Measurements from ENCODE around the gene DPP8.

DPP8 gene

DNA sequence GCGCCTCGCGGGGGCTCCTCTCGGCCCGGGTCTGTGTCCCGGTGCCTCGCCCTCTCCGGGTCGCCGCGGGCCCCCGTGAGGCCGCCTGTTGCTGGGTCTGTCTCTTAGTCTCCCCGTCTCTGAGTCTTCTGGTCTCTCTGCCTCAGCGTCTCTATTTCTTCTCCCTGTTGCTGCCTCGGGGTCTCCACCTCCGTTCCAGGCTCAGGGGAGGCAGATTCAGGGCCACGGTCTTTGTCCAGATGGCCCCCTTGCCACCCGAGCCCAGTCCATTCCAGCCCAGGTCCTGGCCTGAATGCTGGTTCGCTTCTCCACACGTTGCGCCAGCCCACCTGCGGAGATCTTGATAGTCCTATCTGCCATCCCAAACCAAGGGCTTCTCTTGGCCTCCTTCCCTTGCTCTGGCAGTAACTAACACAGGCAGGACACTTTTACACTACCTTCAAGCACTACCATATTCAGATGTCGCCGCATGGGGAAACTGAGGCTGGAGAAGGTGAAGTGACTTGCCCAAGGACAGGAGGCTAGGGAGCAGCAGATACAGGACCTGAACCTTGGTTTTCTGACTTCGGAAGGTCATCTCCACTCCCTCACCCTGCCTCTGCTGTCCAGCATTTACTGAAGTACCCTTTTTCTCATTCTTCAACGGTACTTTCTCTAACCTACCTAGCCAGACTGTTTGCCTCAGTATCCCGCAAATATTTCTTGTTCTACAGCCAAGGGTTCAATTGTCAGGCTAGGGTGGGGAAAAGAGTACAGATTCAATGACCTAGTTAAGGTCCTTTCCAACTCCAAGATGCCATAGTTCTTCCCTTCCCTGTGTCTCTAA, 94.1 kb downstream of the DPP8 start:
- DNase-seq, result no peak

DNA sequence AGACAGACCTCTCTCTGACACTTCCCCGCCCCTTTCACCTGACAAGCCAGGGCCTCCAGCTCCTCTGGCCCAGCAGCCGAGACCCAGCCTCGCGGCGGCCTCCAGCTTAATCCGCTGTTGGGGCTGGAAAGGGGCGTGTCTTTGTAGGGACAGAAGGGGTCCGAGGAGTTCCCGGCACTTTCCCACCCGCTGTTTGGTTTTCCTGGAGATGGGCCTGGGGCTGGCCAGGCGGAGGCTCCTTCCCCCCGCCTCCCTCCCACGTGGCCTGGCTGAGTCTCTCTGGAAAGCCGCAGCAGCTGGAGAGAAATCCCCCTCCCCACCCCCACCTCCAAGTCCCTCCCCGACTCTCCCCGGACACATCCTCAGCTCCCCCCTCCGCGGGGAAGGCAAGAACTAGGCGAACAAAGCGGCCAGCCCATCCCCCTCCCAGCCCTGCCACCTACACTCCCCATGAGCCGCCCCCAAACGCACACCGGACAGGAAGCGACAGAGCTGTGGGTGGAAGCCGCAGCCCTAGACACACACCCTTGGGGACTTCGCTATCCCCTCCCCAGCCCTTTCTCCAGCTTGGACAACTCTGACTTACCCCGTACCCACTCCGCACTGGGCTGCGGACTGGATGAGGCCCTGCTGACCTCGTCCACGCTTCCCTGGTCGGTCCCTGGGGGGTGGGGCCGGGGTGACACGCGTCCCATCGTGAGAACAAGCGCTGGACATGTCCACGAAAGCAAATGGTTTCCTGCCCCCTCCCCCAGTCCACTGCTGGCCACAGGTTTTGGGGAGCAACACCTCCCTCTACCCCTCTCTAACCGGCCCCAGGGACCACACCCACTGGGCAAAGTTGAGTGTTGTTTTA, 95.9 kb downstream of the DPP8 start:
- peak; percentile 66 for DNase-seq

- no peak for DNase-seq
Observed at GRCh38 chr15:65420975-65421359, 96.5 kb downstream of the DPP8 start.

DNA sequence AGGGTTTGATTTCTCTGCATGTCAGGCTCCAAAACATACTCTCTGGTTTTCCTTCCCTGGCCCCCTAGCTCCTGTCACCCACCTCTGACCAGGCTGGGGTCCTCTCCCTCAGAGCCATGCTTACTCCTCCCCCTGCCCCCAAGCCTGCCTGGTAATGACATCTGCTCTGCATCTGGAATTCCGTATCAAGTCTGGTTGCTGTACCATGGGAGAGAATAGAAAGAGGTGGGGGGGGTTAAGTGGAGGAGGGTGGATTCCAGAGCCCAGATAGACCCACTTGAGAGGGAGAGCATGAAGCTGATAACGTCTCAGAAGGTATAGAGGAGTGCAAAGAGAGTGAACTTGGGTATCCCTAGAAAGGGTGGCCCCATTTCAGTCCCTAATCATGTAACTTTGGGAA, 98.9 kb downstream of the DPP8 start:
- DNase-seq, result no peak

DNA sequence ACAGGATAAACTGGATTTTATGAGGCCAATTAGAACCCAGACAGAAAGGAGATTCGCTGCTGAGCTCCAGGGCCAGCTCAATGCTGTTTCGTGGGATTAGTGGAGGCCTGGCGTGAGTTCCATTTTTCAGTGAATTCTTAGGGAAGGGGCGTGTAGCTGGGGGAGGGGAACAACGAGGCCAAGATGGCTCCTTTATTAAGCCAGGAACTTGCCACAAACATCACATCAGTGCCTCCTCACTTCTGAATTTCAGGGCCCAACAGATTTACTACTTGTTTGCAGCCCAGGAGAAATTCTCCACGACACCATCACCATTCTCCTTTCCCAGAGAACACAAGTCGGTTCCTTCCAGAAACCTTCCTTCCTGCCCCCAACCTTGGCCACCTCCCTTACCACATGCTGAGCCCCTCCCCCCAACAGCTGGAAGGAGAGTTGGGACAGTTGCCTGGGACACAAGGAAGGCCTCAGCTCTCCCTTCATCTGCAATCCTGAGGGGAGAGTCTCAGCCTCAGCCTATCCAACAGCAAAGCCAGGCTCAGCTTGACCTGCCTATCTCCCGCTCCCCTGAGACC, 100.6 kb downstream of the DPP8 start:
- no peak for DNase-seq

GRCh38 chr15:65414841-65415621, 102.5 kb downstream of the DPP8 start:
- peak; percentile 93 for DNase-seq

- no peak for DNase-seq
Observed at GRCh38 chr15:65413760-65414144, 103.7 kb downstream of the DPP8 start.

DNA sequence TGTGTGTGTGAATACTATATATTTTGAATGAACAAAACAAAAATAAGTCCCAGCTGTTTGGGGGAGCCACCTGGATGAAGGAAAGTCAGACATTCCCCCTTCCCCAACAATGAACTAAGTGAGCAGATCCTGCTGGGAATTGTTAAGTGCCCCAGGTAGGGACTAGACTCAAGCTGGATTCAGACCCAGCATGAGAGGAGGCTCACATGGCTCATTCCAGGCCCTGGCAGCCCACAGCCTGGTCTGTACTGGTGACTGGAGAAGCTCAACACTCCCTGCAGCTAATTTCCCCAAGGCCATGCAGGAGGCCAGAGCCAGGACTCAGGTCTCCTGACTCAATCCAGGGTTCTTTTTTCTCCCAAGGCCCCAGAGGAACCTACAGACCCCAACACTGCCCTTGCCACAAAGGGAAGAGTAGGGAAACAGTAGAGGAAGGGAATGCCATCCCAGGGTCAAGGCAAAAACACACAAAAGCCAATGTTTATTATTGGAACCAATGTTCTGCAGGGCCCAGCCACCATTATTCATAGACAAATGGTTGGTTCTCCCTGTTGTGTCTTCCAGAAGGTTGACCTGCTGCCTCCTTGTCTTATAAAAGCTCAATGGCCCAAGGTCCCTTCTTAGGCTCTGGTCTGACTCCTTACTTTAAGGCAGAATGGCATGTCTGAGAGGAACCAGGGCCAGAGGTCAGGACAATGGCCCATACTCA, 104.3 kb downstream of the DPP8 start:
- DNase-seq, result no peak

DNA sequence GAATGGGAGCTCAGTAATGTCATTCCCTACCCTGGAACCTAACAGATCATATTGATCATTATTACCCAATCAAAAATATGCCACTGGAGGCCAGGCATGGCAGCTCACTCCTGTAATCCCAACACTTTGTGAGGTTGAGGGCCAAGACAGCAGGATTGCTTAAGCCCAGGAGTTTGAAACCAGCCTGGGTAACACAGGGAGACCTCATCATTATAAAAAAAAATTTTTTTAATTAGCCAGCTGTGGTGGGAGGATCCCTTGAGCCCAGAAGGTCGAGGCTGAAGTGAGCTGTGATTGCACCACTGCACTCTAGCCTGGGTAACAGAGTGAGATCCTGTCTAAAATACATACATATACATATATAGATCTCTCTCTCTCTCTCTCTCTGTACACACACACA, 104.9 kb downstream of the DPP8 start:
- peak; percentile 28 for DNase-seq

DNA sequence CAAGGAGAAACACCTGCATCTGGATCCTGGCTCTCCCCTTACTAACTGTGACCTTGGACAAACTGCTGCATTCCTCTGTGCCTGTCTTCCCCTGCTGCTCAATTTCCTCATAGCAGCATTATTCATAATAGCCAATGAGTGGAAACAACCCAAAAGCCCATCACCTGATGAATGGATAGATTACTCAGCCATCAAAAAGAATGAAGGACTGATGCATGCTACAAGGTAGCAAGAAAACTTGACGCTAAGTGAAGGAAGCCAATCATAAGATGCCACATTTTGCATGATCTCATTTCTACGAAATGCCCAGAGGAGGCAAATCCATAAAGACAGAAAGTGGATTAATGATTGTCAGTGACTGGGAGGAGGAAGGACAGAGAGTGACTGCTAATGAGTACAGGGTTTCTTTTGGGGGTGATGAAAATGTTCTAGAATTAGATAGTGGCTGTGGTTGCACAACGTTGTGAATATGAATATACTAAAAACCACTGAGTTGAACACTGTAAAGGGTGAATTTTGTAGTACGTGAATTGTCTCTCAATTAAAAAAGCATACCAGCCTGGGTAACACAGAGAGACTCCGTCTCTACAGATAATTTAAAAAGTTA, 105.9 kb downstream of the DPP8 start:
- DNase-seq, result no peak

DNA sequence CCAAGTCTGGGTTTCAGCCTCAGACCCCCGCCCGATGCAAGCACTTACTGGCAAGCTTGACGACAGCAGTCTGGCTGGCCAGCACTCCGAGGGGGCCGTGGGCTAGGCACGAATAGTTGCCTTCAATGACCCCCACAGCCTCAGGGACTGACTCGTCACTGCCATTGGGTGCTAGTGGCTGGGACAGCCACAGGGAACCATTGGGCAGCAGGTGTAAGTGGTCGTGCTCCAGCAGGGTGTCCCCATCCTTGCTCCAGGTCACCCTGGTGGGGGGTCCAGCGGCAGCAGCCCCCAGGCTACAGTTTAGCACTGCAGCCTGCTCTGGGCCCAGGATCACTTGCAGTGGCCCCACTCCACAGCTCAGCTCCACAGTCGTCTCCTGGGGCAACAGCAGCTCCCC, 106.5 kb downstream of the DPP8 start:
- no peak for DNase-seq

- DNase-seq, result no peak
Observed at GRCh38 chr15:65410036-65410435, 107.5 kb downstream of the DPP8 start.

- DNase-seq, result no peak
Observed at GRCh38 chr15:65409036-65409631, 108.4 kb downstream of the DPP8 start.

DNA sequence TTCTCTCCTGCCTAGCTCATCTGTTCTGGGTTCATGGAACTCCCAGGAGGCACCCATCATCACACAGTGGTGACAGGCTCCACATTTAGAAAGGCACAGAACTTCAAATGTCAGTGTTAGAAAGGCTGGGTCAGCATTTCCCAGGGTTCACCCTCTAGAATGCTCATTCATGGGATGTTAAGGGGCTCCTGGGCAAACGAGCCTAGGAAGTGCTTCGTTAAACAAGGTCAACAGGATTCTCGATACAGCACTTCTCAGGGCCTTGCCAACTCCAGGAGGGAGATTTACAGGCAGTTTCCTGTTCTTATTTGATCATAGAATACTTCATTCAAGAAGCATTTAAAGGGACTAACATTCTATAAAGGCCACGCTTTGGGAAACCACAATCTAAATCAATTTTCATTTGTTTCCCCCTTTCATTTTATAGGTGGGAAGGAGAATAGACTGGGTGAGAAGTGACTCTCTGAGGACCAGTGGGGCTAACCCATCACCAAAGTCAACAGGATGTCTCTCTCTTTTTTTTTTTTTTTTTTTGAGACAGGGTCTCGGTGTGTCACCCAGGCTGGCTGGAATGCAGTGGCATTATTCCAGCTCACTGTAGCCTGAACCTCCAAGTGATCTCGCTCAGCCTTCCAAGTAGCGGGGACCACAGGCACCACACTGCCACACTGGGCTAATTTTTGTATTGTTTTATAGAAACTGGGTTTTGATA, 109.0 kb downstream of the DPP8 start:
- no peak for DNase-seq

GRCh38 chr15:65406424-65407000, 111.0 kb downstream of the DPP8 start:
- DNase-seq, result no peak

- no peak for DNase-seq
Observed at GRCh38 chr15:65405791-65406423, 111.6 kb downstream of the DPP8 start.

DNA sequence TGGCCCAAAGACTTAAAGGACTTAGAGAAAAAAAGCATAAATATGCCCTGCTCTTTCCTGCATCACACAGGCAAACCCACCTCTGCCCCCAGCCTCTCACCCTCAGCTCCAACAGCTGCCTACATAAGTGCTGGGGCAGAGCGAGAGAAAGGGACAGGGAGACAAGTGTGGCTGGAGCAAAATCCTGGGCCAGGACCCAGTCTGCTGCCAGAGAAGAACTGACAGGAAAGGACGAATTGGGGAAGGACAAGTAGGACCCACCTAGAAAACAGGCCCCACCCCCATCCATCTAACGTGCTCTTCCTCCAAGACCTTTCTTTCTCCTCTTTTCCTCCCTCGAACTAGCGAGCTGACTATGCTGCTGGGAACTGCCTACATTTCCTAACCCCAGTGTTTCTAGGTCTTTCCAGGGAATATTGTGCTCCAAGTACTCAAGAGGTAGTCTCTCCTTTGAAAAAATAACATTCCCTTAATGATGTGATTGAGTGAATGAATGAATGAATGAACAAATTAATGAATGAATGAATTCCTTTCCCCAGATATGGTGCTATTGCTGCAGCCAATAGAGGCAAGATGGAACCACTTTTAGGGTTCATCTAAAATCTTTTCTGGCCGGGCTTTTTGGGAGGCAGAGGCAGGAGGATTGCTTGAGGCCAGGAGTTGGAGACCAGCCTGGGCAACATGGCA, 113.2 kb downstream of the DPP8 start:
- no peak for DNase-seq

DNA sequence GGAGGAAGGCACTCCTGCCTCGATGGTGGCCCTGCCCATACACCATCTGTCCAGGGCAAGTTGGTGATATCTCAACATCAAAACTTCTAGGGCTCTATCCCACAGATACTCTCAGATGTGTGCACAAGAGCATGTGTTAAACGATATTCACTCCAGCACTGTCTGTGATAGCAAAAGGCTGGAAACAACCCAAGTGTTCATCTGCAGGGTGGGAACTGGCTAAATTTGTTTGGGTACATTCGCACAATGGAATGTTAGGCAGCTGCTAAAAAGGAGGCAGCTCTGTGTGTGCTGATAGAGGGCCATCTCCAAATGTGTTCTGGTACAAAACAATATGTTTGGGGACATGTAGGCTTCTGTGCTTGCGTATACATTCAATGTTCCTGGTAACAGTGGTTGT, 114.5 kb downstream of the DPP8 start:
- no peak for DNase-seq

DNA sequence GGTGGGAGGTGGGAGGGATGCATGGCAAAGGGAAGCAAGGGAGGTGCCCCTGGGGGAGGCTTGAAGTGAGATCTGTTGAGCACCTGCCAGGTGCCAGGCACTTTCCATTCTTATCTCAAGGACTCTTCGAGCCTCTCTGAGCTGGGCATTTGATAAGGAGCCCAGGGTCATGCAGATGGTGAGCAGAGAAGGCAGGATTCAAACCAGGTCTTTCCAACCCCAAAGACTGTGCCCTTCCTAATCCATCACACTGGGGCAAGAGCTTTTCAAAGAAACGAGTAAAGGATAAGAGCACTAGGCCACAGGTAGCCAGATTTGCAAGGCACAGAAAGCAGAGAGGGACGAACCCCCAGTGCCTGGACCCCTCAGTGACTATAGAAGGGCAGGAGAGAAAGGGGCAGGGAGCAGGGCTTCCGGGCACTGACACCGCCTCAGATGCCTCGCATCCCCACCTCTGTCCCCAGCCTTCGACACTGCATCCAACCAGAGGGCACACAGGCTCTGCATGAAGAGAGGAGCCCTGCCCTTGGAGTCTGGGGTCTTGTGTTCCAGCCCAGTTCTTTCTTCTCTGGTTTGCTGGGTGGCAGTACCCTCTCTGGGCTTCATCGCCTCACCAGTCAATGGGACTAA, 115.8 kb downstream of the DPP8 start:
- DNase-seq, result no peak

Data from NCI-H69 (cell line).